Colonic mucosa (tissue), 4 donors: Measurements from ENCODE around the gene ZNRF2. TPM values are rescaled to one million over a fixed set of nuclear protein-coding genes. Genes with fewer than 3 reads are reported as not detected.

Experiments
- DNase-seq: peaks from one replicate; pipeline ENCODE4 v3.0.0-alpha.2; 2020
- H3K27ac ChIP-seq: fragments of 200-600 bp; one replicate; pipeline ENCODE4 v1.8.0; 2021
- H3K27me3 ChIP-seq: fragments of 200-600 bp; one replicate; pipeline ENCODE4 v1.8.0; 2021
- H3K36me3 ChIP-seq: fragments of 200-600 bp; one replicate; pipeline ENCODE4 v1.8.0; 2021
- H3K4me1 ChIP-seq: fragments of 200-600 bp; one replicate; pipeline ENCODE4 v1.8.0; 2021; ENCODE audit warnings: mild to moderate bottlenecking
- H3K4me3 ChIP-seq: fragments of 200-600 bp; one replicate; pipeline ENCODE4 v1.8.0; 2021
- H3K9ac ChIP-seq, 2 donors: one replicate each; pipeline ENCODE4 v1.7.0; 2013; ENCODE audit warnings: control low read depth in 2 of 2, low read depth in 2 of 2, low read length in 2 of 2
- H3K9me3 ChIP-seq: fragments of 200-600 bp; one replicate; pipeline ENCODE4 v1.8.0; 2021
- intact Hi-C: fragments of 100-400 bp; cut with DNase I; formaldehyde crosslinking; loops from one replicate; pipeline ENCODE4 v1.14.1; 2022
- total RNA-seq, 2 donors: library from RNA; stranded (reverse); fragmentation: NEBNext Ultra II Directional in 1 of 2; extraction: Animal tissue kit (Norgen Biotek cat#: 25700) in 1 of 2; gene quantifications; one replicate each; pipeline ENCODE4 v1.2.1, GENCODE V29; 2021
- TF ChIP-seq, protein P1 (sequence below): fragments of 200-600 bp; IDR thresholded peaks from one replicate; pipeline ENCODE4 v1.8.0; 2022; ENCODE audit warnings: antibody characterized with exemption, mild to moderate bottlenecking
- donor health status: healthy.
- donor health status: DM: no; HTN: no; CAD: no.
- donor health status: DM: no; HTN: no; CAD: no.

ZNRF2 gene
- total RNA-seq, 2 donors from 2014 or later, result 42.4 to 45.9 TPM

DNA sequence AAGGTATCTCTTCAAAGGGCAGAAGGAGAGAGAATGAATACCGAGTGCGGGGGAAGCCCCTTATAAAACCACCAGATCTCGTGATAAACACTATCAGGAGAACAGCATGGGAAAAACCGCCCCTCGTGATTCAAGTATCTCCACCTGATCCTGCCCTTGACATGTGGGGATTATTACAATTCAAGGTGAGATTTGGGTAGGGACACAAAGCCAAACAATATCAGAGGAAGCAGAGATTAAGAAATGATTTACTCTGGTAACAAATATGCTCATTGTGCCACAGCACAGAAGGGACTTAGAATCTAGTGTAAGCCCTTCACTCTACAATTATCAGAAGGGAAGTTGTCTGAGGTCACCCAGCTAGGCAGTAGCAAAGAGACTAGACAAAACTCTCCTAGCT is 40.1 kb upstream of the ZNRF2 start:
- TF ChIP-seq, protein P1, sequence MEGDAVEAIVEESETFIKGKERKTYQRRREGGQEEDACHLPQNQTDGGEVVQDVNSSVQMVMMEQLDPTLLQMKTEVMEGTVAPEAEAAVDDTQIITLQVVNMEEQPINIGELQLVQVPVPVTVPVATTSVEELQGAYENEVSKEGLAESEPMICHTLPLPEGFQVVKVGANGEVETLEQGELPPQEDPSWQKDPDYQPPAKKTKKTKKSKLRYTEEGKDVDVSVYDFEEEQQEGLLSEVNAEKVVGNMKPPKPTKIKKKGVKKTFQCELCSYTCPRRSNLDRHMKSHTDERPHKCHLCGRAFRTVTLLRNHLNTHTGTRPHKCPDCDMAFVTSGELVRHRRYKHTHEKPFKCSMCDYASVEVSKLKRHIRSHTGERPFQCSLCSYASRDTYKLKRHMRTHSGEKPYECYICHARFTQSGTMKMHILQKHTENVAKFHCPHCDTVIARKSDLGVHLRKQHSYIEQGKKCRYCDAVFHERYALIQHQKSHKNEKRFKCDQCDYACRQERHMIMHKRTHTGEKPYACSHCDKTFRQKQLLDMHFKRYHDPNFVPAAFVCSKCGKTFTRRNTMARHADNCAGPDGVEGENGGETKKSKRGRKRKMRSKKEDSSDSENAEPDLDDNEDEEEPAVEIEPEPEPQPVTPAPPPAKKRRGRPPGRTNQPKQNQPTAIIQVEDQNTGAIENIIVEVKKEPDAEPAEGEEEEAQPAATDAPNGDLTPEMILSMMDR, result no peak
- Histone ChIP-seq H3K4me1 (no peaks in the 10 kb centered on the region), H3K9me3 (no peaks in the 10 kb centered on the region), H3K27me3 (no peaks in the 10 kb centered on the region), H3K9ac (no peak overlapping the region), H3K27ac (no peak overlapping the region), H3K36me3 (no peaks in the 10 kb centered on the region), H3K4me3 (no peak overlapping the region)
- intact Hi-C loops, result no loop called here
- DNase-seq, result no peak

DNA sequence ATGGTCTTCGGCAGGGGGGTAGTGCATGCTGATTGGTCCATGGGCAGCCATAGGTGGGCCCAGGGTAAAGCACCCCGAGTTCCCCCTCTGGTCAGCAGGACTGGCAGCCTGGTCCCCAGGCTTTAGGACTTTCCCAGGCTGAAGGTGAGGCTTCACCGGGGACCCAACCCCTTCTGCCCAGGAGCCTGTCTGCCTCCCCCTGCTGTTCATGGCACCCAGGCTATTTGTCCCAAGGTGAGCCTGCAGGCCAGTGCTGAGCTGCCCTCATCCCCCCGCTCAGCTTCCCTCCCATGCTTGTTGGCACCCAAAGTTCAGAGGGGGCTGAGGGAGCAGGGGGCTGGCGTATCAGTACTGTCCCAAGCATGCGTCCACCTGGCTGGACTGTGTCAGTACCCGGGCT is 38.5 kb upstream of the ZNRF2 start:
- H3K4me1 ChIP-seq, result no peaks in the 10 kb centered on the region
- no peak for DNase-seq
- no peak overlapping the region for H3K4me3 ChIP-seq
- TF ChIP-seq, protein P1, result no peak
- intact Hi-C loops, result no loop called here
- H3K27me3 ChIP-seq, result no peaks in the 10 kb centered on the region
- H3K9ac ChIP-seq, result no peak overlapping the region
- no peaks in the 10 kb centered on the region for H3K36me3 ChIP-seq
- no peaks in the 10 kb centered on the region for H3K9me3 ChIP-seq
- no peak overlapping the region for H3K27ac ChIP-seq

GRCh38 chr7:30246392-30246791 is 38.0 kb upstream of the ZNRF2 start:
- Histone ChIP-seq H3K9me3 (no peaks in the 10 kb centered on the region), H3K27ac (no peak overlapping the region), H3K4me3 (no peak overlapping the region), H3K9ac (no peak overlapping the region), H3K36me3 (no peaks in the 10 kb centered on the region), H3K4me1 (no peaks in the 10 kb centered on the region), H3K27me3 (no peaks in the 10 kb centered on the region)
- intact Hi-C loops, result no loop called here
- TF ChIP-seq, protein P1, result no peak
- no peak for DNase-seq

DNA sequence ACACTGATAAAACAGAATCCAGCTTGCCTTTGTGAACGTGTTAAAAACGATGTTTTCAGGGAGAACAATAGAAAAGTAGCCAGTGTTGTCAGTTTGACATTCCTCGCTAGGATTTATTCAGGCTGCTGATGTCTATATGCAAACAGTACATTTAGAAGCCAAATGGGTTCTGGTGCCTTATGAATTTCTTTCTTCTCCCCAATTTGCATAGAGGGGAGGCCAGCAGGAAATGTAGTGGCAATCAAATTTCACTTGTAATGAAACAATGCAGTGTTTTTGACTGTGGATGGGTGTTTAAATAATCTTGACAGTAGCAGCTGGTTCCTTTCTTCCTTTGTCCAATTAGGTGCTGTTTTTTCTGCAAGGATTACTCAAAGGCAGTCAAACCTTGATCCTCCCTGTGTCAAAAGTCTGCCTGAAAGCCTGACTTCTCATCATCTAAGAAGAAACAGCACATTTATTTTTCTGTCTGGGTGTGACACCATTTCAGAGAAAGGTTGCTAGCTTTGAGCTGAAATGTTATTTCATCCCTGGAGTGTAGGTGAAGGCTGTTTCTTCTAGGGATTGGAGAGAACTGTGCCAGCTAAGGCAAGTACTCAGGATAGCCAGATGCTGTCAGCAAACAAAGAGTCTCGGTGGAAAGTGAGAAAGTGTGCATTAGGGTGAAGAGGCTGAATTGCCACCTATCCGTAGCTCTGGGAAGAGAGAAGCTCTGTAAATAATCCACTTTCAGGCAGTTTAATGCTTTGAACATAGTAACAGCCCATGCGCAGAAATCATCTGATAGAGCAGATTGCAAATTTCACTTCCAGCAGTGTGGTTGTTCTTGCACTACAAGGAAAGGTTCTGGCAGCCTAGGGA is 36.6 kb upstream of the ZNRF2 start:
- no peak for DNase-seq
- TF ChIP-seq, protein P1, result no peak
- intact Hi-C loops, result no loop called here
- Histone ChIP-seq H3K27me3 (no peaks in the 10 kb centered on the region), H3K9ac (no peak overlapping the region), H3K36me3 (no peaks in the 10 kb centered on the region), H3K9me3 (no peaks in the 10 kb centered on the region), H3K27ac (no peak overlapping the region), H3K4me1 (no peaks in the 10 kb centered on the region), H3K4me3 (no peak overlapping the region)

GRCh38 chr7:30249316-30249715 is 35.1 kb upstream of the ZNRF2 start:
- Histone ChIP-seq H3K27ac (no peak overlapping the region), H3K9me3 (no peaks in the 10 kb centered on the region), H3K27me3 (no peaks in the 10 kb centered on the region), H3K36me3 (no peaks in the 10 kb centered on the region), H3K4me1 (peaks cover 10% of the 10 kb centered on the region), H3K9ac (no peak overlapping the region), H3K4me3 (no peak overlapping the region)
- no peak for DNase-seq
- TF ChIP-seq, protein P1, result no peak
- intact Hi-C loops, result no loop called here
